HCT116 (cell line): ENCODE results near the gene OTOGL. TPM values are rescaled to one million over a fixed set of nuclear protein-coding genes. Genes with fewer than 3 reads are reported as not detected.

Experiments
- ATAC-seq: fragments of 200-7000 bp; cut with Tn5 transposase; 2 replicates; pipeline ENCODE4 v1.9.1; 2020; ENCODE audit warnings: mild to moderate bottlenecking, moderate library complexity
- BruUV-seq: library from RNA; stranded (reverse); fragments of 400-500 nt; replicated peaks from 2 replicates; lab custom pipeline; 2021; lab: Mats Ljungman, UMichigan
- CTCF ChIA-PET: fragments of 300-600 bp; sonication (Branson Sonifier 250); formaldehyde crosslinking; loops from one replicate; lab custom pipeline; 2021; ENCODE audit warnings: antibody characterized with exemption; lab: Charles Lee
- POLR2A ChIA-PET: fragments of 300-600, 350-600 bp; sonication (Branson Sonifier 250); formaldehyde crosslinking; loops from one replicate; lab custom pipeline; 2021; ENCODE audit warnings: antibody characterized with exemption; lab: Charles Lee
- RAD21 ChIA-PET, 2 experiments: fragments of 300-600 bp; sonication (Branson Sonifier 250); formaldehyde crosslinking; loops; one replicate each; lab custom pipeline; 2023; ENCODE audit warnings: low total read pairs in 2 of 2; ENCODE audit not compliant: uncharacterized antibody in 2 of 2, unreplicated experiment in 2 of 2, low non-redundant PET in 1 of 2; lab: Charles Lee
- DNase-seq: peaks from one replicate; pipeline ENCODE4 v3.0.0-alpha.2; 2010; ENCODE audit warnings: low read depth, low spot score
- H2AFZ ChIP-seq: fragments of 200-600 bp; shearing (Covaris generic), sonication (generic); 2 replicates; pipeline ENCODE4 v1.6.1; 2017; ENCODE audit warnings: low read depth, mixed run types, mixed read lengths, antibody characterized with exemption, low read length; ENCODE audit not compliant: poor library complexity, severe bottlenecking
- H3K27ac ChIP-seq: 2 replicates; pipeline ENCODE4 v1.5.1; 2012; ENCODE audit warnings: low read depth, low read length
- H3K27me3 ChIP-seq: fragments of 200-600 bp; sonication (generic); 2 replicates; pipeline ENCODE4 v1.6.1; 2016; ENCODE audit warnings: mixed run types, low read length, mixed read lengths; ENCODE audit not compliant: insufficient read depth
- H3K36me3 ChIP-seq, 2 experiments: fragments of 200-500 bp in 1 of 2; fragments of 200-600 bp in 1 of 2; sonication (Bioruptor generic) in 1 of 2; sonication (generic) in 1 of 2; 2 replicates each; pipeline versions ENCODE4 v1.5.1 to v1.6.1; 2014 to 2016; ENCODE audit warnings: low read length in 2 of 2, inconsistent platforms in 1 of 2, mixed read lengths in 1 of 2, mixed run types in 1 of 2; ENCODE audit not compliant: insufficient read depth in 2 of 2, control insufficient read depth in 1 of 2
- H3K4me1 ChIP-seq, 2 experiments: fragments of 200-600 bp in 1 of 2; sonication (generic) in 1 of 2; 2 replicates each; pipeline versions ENCODE4 v1.5.1 to v1.6.1; 2012 to 2017; ENCODE audit warnings: low read length in 2 of 2, inconsistent platforms in 1 of 2, mild to moderate bottlenecking in 1 of 2, mixed read lengths in 1 of 2, mixed run types in 1 of 2, moderate library complexity in 1 of 2; ENCODE audit not compliant: insufficient read depth in 2 of 2, control insufficient read depth in 1 of 2
- H3K4me2 ChIP-seq: fragments of 200-600 bp; sonication (generic); 2 replicates; pipeline ENCODE4 v1.6.1; 2017; ENCODE audit warnings: mixed run types, low read length, mixed read lengths
- H3K4me3 ChIP-seq, 2 experiments: fragments of 200-600 bp in 1 of 2; sonication (generic) in 1 of 2; replicated peaks in 1 of 2; 2 replicates each; pipeline ENCODE4 v1.5.1; 2011 to 2016; ENCODE audit warnings: low read length in 2 of 2, control low read depth in 1 of 2, low read depth in 1 of 2, mild to moderate bottlenecking in 1 of 2, mixed read lengths in 1 of 2, mixed run types in 1 of 2
- H3K79me2 ChIP-seq: fragments of 200-600 bp; sonication (generic); 2 replicates; pipeline ENCODE4 v1.6.1; 2017; ENCODE audit warnings: mild to moderate bottlenecking, mixed run types, low read length, moderate library complexity, mixed read lengths; ENCODE audit not compliant: insufficient read depth
- H3K9ac ChIP-seq: fragments of 200-600 bp; sonication (generic); 2 replicates; pipeline ENCODE4 v1.6.1; 2016; ENCODE audit warnings: low read length, mixed read lengths
- H3K9me2 ChIP-seq: fragments of 200-600 bp; sonication (generic), shearing (Covaris generic); 2 replicates; pipeline ENCODE4 v1.6.1; 2017; ENCODE audit warnings: mixed run types, mild to moderate bottlenecking, moderate library complexity; ENCODE audit not compliant: insufficient read depth
- H3K9me3 ChIP-seq, 2 experiments: fragments of 200-500 bp in 1 of 2; fragments of 200-600 bp in 1 of 2; sonication (Bioruptor generic) in 1 of 2; sonication (generic) in 1 of 2; 2 replicates each; pipeline ENCODE4 v1.6.1; 2014 to 2017; ENCODE audit warnings: low read length in 2 of 2, mixed read lengths in 2 of 2, inconsistent platforms in 1 of 2, low read depth in 1 of 2, mild to moderate bottlenecking in 1 of 2, mixed run types in 1 of 2, moderate library complexity in 1 of 2; ENCODE audit not compliant: control insufficient read depth in 1 of 2, insufficient read depth in 1 of 2
- H4K20me1 ChIP-seq: fragments of 200-600 bp; sonication (generic), shearing (Covaris generic); 2 replicates; pipeline ENCODE4 v1.6.1; 2017; ENCODE audit warnings: mixed run types, mild to moderate bottlenecking, moderate library complexity; ENCODE audit not compliant: insufficient read depth
- EZH2phosphoT487 ChIP-seq: fragments of 200-600 bp; IDR thresholded peaks from 2 replicates; pipeline ENCODE4 v1.6.1; 2018; ENCODE audit warnings: antibody characterized with exemption, borderline replicate concordance
- POLR2AphosphoS5 ChIP-seq: IDR thresholded peaks from 2 replicates; pipeline ENCODE4 v1.6.1; 2011; ENCODE audit warnings: mild to moderate bottlenecking, low read depth, low read length, moderate library complexity
- SIN3A ChIP-seq: IDR thresholded peaks from 2 replicates; pipeline ENCODE4 v1.6.1; 2012; ENCODE audit warnings: low read depth
- SP1 ChIP-seq: IDR thresholded peaks from 2 replicates; pipeline ENCODE4 v1.6.1; 2012; ENCODE audit warnings: low read depth
- SRF ChIP-seq: IDR thresholded peaks from 2 replicates; pipeline ENCODE4 v1.6.1; 2012; ENCODE audit warnings: low read depth
- intact Hi-C: fragments of 100-400 bp; cut with micrococcal nuclease; formaldehyde crosslinking; loops from 2 replicates; pipeline ENCODE4 v1.10.0; 2022
- total RNA-seq: library from RNA; stranded (reverse); gene quantifications from one replicate; pipeline ENCODE4 v1.2.1, GENCODE V29; 2021; ENCODE audit not compliant: unreplicated experiment
- TF ChIP-seq, protein P1 (sequence below): IDR thresholded peaks from 2 replicates; pipeline ENCODE4 v1.6.1; 2011; ENCODE audit warnings: mild to moderate bottlenecking, low read length, moderate library complexity; ENCODE audit not compliant: insufficient replicate concordance; ENCODE audit errors: extremely low read depth
- TF ChIP-seq, protein P2 (sequence below): IDR thresholded peaks from 2 replicates; pipeline ENCODE4 v1.6.1; 2012; ENCODE audit warnings: low read depth

Gene OTOGL
- total RNA-seq, 1 experiment from 2014 or later: not detected

DNA sequence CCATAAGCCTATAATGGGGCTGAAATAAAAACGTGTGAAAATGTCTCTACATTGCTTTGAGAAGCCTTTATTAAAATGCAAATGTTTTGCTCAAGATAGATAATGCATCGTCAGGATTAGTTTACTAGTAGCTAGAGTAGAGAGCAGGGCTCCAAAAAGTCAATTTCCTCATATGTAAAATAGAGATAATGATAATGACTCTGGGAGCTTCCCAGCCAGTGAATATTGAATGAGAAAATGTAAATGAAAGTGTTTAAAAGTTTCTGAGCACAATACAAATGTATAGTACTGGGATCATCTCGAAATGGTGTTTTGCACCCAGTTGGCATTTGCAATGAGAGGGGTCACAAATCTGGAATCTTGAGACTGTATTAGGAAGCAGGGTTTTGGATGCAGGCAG lies 135.3 kb downstream of the OTOGL start:
- no TSS peak for BruUV-seq
- RAD21 ChIA-PET: no interaction called here
- CTCF ChIA-PET: no interaction called here
- Histone ChIP-seq H3K27me3 (no peaks in the 10 kb centered on the region), H3K9me2 (no peaks in the 10 kb centered on the region), H3K4me1 (no peaks in the 10 kb centered on the region), H3K4me3 (no peak overlapping the region), H4K20me1 (no peaks in the 10 kb centered on the region), H2AFZ (no peak overlapping the region), H3K79me2 (no peaks in the 10 kb centered on the region), H3K36me3 (no peaks in the 10 kb centered on the region), H3K9me3 (no peaks in the 10 kb centered on the region), H3K27ac (no peak overlapping the region), H3K9ac (no peak overlapping the region), H3K4me2 (no peak overlapping the region)
- TF ChIP-seq, protein P1, sequence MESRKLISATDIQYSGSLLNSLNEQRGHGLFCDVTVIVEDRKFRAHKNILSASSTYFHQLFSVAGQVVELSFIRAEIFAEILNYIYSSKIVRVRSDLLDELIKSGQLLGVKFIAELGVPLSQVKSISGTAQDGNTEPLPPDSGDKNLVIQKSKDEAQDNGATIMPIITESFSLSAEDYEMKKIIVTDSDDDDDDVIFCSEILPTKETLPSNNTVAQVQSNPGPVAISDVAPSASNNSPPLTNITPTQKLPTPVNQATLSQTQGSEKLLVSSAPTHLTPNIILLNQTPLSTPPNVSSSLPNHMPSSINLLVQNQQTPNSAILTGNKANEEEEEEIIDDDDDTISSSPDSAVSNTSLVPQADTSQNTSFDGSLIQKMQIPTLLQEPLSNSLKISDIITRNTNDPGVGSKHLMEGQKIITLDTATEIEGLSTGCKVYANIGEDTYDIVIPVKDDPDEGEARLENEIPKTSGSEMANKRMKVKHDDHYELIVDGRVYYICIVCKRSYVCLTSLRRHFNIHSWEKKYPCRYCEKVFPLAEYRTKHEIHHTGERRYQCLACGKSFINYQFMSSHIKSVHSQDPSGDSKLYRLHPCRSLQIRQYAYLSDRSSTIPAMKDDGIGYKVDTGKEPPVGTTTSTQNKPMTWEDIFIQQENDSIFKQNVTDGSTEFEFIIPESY: no peak
- TF ChIP-seq SIN3A (no peak), SRF (no peak), EZH2phosphoT487 (no peak), SP1 (no peak)
- no peak for DNase-seq
- no peak for ATAC-seq
- intact Hi-C loops: no loop called here
- POLR2A ChIA-PET: no interaction called here

- TF ChIP-seq POLR2AphosphoS5: no peak
- TF ChIP-seq, protein P2, sequence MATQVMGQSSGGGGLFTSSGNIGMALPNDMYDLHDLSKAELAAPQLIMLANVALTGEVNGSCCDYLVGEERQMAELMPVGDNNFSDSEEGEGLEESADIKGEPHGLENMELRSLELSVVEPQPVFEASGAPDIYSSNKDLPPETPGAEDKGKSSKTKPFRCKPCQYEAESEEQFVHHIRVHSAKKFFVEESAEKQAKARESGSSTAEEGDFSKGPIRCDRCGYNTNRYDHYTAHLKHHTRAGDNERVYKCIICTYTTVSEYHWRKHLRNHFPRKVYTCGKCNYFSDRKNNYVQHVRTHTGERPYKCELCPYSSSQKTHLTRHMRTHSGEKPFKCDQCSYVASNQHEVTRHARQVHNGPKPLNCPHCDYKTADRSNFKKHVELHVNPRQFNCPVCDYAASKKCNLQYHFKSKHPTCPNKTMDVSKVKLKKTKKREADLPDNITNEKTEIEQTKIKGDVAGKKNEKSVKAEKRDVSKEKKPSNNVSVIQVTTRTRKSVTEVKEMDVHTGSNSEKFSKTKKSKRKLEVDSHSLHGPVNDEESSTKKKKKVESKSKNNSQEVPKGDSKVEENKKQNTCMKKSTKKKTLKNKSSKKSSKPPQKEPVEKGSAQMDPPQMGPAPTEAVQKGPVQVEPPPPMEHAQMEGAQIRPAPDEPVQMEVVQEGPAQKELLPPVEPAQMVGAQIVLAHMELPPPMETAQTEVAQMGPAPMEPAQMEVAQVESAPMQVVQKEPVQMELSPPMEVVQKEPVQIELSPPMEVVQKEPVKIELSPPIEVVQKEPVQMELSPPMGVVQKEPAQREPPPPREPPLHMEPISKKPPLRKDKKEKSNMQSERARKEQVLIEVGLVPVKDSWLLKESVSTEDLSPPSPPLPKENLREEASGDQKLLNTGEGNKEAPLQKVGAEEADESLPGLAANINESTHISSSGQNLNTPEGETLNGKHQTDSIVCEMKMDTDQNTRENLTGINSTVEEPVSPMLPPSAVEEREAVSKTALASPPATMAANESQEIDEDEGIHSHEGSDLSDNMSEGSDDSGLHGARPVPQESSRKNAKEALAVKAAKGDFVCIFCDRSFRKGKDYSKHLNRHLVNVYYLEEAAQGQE: no peak
- ChIA-PET RAD21 (no interaction called here), POLR2A (no interaction called here), CTCF (no interaction called here)
- Histone ChIP-seq H3K9me3 (no peaks in the 10 kb centered on the region), H4K20me1 (no peaks in the 10 kb centered on the region), H3K79me2 (no peaks in the 10 kb centered on the region), H3K9ac (no peak overlapping the region), H3K4me3 (no peak overlapping the region), H3K4me1 (no peaks in the 10 kb centered on the region; a peak in 1 of 4 replicates), H3K36me3 (no peaks in the 10 kb centered on the region), H3K27me3 (no peaks in the 10 kb centered on the region), H3K9me2 (no peaks in the 10 kb centered on the region), H3K4me2 (no peak overlapping the region), H3K27ac (no peak overlapping the region), H2AFZ (no peak overlapping the region)
- ATAC-seq (no peak), DNase-seq (no peak)
- intact Hi-C loops: no loop called here
- no TSS peak for BruUV-seq
These were observed 136.6 kb downstream of the OTOGL start for GRCh38 chr12:80235944-80236343.
